GM13976 (cell line): Measurements from ENCODE around the gene ETV5.

Experiments used
- DNase-seq: peaks from one replicate; pipeline ENCODE4 v3.0.0; 2012; ENCODE audit warnings: low spot score
- in situ Hi-C: fragments of 300-500 bp; cut with MboI; formaldehyde crosslinking; loops from one replicate; pipeline ENCODE4 v1.12.0; 2022; ENCODE audit warnings: low sequenced_read_pairs, mixed read lengths, inconsistent platforms; ENCODE audit not compliant: unreplicated experiment
- TF ChIP-seq, protein P1 (sequence below): IDR thresholded peaks from 2 replicates; pipeline ENCODE4 v1.5.1; 2012; ENCODE audit warnings: borderline replicate concordance, mild to moderate bottlenecking; ENCODE audit not compliant: insufficient read depth; ENCODE audit errors: extremely low read depth, missing control alignments, control extremely low read depth

The ETV5 gene

GRCh38 chr3:186125118-186125517, 16.2 kb upstream of the ETV5 start:
- in situ Hi-C loops, result no loop called here
- no peak for DNase-seq
- TF ChIP-seq, protein P1, sequence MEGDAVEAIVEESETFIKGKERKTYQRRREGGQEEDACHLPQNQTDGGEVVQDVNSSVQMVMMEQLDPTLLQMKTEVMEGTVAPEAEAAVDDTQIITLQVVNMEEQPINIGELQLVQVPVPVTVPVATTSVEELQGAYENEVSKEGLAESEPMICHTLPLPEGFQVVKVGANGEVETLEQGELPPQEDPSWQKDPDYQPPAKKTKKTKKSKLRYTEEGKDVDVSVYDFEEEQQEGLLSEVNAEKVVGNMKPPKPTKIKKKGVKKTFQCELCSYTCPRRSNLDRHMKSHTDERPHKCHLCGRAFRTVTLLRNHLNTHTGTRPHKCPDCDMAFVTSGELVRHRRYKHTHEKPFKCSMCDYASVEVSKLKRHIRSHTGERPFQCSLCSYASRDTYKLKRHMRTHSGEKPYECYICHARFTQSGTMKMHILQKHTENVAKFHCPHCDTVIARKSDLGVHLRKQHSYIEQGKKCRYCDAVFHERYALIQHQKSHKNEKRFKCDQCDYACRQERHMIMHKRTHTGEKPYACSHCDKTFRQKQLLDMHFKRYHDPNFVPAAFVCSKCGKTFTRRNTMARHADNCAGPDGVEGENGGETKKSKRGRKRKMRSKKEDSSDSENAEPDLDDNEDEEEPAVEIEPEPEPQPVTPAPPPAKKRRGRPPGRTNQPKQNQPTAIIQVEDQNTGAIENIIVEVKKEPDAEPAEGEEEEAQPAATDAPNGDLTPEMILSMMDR, result no peak

DNA sequence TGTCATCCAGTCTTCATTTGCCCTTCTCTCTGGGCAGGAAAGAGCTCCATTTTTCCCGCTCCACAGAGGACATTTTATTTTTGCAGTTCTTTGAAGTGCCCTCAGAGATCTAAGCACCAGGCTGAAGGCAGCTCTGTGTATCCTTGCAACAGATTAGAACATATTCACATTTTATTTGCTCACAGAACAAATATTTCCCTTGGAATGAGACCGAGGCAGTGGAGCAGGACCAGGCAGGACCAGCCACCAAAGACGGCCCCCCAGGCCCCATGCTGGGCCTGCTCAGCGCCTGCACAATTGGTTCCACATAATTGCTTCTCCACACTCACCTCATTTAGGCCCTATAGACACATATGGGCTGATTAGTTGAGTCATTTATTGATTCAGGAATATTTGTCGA, 15.7 kb upstream of the ETV5 start:
- TF ChIP-seq, protein P1, result no peak
- no peak for DNase-seq
- in situ Hi-C loops, result no loop called here

GRCh38 chr3:186123012-186123411, 14.1 kb upstream of the ETV5 start:
- TF ChIP-seq, protein P1, result no peak
- in situ Hi-C loops, result no loop called here
- DNase-seq, result no peak

DNA sequence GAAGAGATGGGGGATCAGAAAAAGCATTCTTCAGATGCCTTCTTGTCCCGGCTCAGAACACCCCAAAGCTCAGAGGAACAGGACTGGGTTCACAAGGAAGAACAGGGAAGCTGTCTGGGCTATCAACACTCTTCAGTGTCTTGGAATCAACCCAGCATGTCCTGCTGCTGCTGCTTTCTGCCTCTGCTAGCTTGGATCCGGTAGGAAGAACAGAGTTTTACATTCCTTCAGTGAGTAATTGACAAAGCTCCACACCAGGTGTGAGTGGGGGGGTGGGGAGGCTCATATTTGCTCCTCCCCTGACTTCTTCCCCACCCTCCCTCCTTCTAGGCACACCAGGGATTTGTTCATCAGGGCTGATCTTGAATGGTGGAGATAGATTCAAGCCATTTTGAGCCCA, 13.1 kb upstream of the ETV5 start:
- DNase-seq, result no peak
- in situ Hi-C loops, result no loop called here
- TF ChIP-seq, protein P1, result no peak

GRCh38 chr3:186121278-186121677, 12.4 kb upstream of the ETV5 start:
- in situ Hi-C loops, result no loop called here
- TF ChIP-seq, protein P1, result no peak
- DNase-seq, result no peak

DNA sequence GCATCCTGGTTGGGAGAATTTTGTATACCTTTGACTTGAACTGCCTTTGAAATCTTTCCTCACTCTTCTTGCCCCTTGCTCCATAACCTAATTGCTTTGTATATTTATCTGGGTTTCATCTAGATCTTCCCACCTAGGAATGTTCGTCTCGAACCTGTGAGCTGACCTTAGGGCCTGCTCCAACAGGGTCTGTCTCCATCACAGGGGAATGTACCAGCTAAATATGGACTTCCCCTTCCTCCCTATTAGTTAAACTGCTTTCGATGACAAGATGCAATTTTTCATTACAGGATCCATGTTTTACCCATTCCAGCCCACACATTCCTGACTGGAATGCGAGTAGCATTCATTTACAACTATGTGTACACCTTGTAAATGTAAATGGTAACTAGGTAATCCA, 10.6 kb upstream of the ETV5 start:
- in situ Hi-C loops, result no loop called here
- no peak for DNase-seq
- TF ChIP-seq, protein P1, result no peak

DNA sequence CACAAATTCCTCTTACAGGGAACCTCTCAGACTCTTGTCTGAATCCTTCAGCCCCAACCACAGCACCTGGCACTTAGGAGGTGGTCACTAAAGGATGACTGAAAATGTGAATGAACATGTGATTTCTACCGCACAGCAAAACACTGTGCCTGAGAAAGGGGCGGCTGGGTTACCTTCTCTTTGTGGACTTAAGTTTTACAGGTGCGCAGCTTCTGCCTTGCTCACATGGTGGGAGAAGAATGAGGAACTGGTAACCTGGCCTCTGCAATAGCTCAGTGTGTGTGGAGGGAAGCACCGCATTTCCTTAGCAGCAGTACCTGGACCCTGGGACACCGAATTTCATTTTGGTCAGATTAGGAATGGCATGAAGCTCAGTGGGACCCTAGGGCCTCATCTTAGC, 9.8 kb upstream of the ETV5 start:
- TF ChIP-seq, protein P1, result no peak
- in situ Hi-C loops, result no loop called here

More for the DNA sequence above, 9.8 kb upstream of the ETV5 start:
- no peak for DNase-seq
